H1 (cell line): Measurements from ENCODE around the gene SCIMP. TPM values are rescaled to one million over a fixed set of nuclear protein-coding genes. Genes with fewer than 3 reads are reported as not detected.

Experiments used
- EGR1 ChIP-seq: IDR thresholded peaks from 2 replicates; pipeline ENCODE4 v1.6.1; 2011; ENCODE audit warnings: low read depth, low read length, borderline replicate concordance
- KDM4A ChIP-seq: IDR thresholded peaks from one replicate; pipeline ENCODE4 v1.7.1; 2012; ENCODE audit warnings: low read depth, mild to moderate bottlenecking, moderate library complexity, low read length, inconsistent platforms; ENCODE audit not compliant: severe bottlenecking
- PHF8 ChIP-seq: fragments of 200-600 bp; sonication (generic); conservative IDR thresholded peaks from 2 replicates; pipeline ENCODE4 v1.7.1; 2012; ENCODE audit warnings: low read depth, mild to moderate bottlenecking, inconsistent platforms, low read length, moderate library complexity
- SP2 ChIP-seq: IDR thresholded peaks from 2 replicates; pipeline ENCODE4 v1.6.1; 2012; ENCODE audit warnings: mild to moderate bottlenecking, low read length, inconsistent platforms
- SRF ChIP-seq: IDR thresholded peaks from 2 replicates; pipeline ENCODE4 v1.6.1; 2011; ENCODE audit warnings: mild to moderate bottlenecking, low read depth, low read length, moderate library complexity
- polyA plus RNA-seq, 7 experiments: library from polyadenylated mRNA; depleted of rRNA in 3 of 7; stranded (reverse) in 5 of 7; unstranded in 2 of 7; fragments of >200 nt in 5 of 7; fragments of 200-250 nt in 2 of 7; gene quantifications; 1 replicate in 5 of 7; 2 replicates in 1 of 7; 4 replicates in 1 of 7; pipeline versions ENCODE4 v1.2.1 to v1.2.3, GENCODE V29; 2011 to 2013; ENCODE audit warnings: missing spikeins in 2 of 7, mixed read lengths in 2 of 7
- total RNA-seq: library from RNA; stranded (reverse); fragmentation: NEBNext Ultra II Directional; extraction: Animal tissue kit (Norgen Biotek cat#: 25700); gene quantifications from 2 replicates; pipeline ENCODE4 v1.2.1, GENCODE V29; 2021

The SCIMP gene
- total and polyA plus RNA-seq, 2 of the 8 experiments (the other 6 are each of a cell fraction or from before 2014, with no cell fraction given), result not detected

- TF ChIP-seq SRF, result no peak
- TF ChIP-seq KDM4A, result no peak
- TF ChIP-seq SP2, result no peak
- TF ChIP-seq EGR1, result no peak
- TF ChIP-seq PHF8, result no peak
- TF ChIP-seq, all 59 proteins: peak for 0
Observed at GRCh38 chr17:5181509-5182305, 53.0 kb downstream of the SCIMP start (continued).
